Stimulated activated CD8-positive, alpha-beta memory T cell treated with anti-CD3 and anti-CD28 coated beads, Interleukin-7, amount 100 ng/mL, for 1 hour (primary cell): ENCODE results near the gene CTSF.
A peak's percentile ranks its signal among the peaks of the same experiment; 100 is the strongest.
"Not testable (repeated sequence)": the region's sequence is repeated elsewhere in the genome, so short reads cannot be mapped to it uniquely, and the experiment has no call there.

Experiments used
- DNase-seq, 2 donors: peaks; one replicate each; pipeline ENCODE4 v3.0.0-alpha.2; 2020; ENCODE audit warnings: low read depth in 2 of 2

The CTSF gene

GRCh38 chr11:66589996-66590675, 21.7 kb upstream of the CTSF start:
- no peak for DNase-seq

GRCh38 chr11:66589315-66589714, 20.9 kb upstream of the CTSF start:
- not testable (repeated sequence) for DNase-seq

GRCh38 chr11:66586136-66586535, 17.7 kb upstream of the CTSF start:
- DNase-seq, result no peak

GRCh38 chr11:66585447-66585846, 17.0 kb upstream of the CTSF start:
- DNase-seq, result not testable (repeated sequence)

- not testable (repeated sequence) for DNase-seq
These were observed 14.2 kb upstream of the CTSF start for GRCh38 chr11:66582565-66583147.

GRCh38 chr11:66581261-66581660, 12.9 kb upstream of the CTSF start:
- DNase-seq, result no peak

- no peak for DNase-seq
These were observed 12.4 kb upstream of the CTSF start for GRCh38 chr11:66580803-66581202.

- DNase-seq, result peak; percentile 49 to 71
These were observed 10.7 kb upstream of the CTSF start for GRCh38 chr11:66579017-66579606.

- no peak for DNase-seq
These were observed 2.4 kb upstream of the CTSF start for GRCh38 chr11:66570850-66571180.

- no peak for DNase-seq
These were observed 1.9 kb upstream of the CTSF start for GRCh38 chr11:66570079-66570849.

- no peak for DNase-seq
These were observed 670 bp upstream of the CTSF start for GRCh38 chr11:66569076-66569475.

GRCh38 chr11:66567787-66568123, 651 bp downstream of the CTSF start:
- DNase-seq, result no peak

- no peak for DNase-seq
These were observed 2.2 kb downstream of the CTSF start for GRCh38 chr11:66566221-66566620.

- DNase-seq, result no peak
These were observed 3.4 kb downstream of the CTSF start for GRCh38 chr11:66564984-66565383.

GRCh38 chr11:66564538-66564937, 3.9 kb downstream of the CTSF start:
- DNase-seq, result no peak

- no peak for DNase-seq
These were observed 4.6 kb downstream of the CTSF start for GRCh38 chr11:66563832-66564231.

GRCh38 chr11:66562907-66563583, 5.4 kb downstream of the CTSF start:
- DNase-seq, result no peak

GRCh38 chr11:66562275-66562674, 6.1 kb downstream of the CTSF start:
- DNase-seq, result no peak

- DNase-seq, result no peak
These were observed 6.5 kb downstream of the CTSF start for GRCh38 chr11:66561975-66562248.

- DNase-seq, result no peak
These were observed 7.0 kb downstream of the CTSF start for GRCh38 chr11:66561178-66561974.

GRCh38 chr11:66559866-66560676, 8.3 kb downstream of the CTSF start:
- no peak for DNase-seq
